GM18907 (cell line): ENCODE measurements around the gene LRRC8E.
"Not testable (repeated sequence)": the region's sequence is repeated elsewhere in the genome, so short reads cannot be mapped to it uniquely, and the experiment has no call there.

ENCODE experiments used
- ATAC-seq: cut with Tn5 transposase; IDR thresholded peaks from one replicate; pipeline ENCODE4 v1.9.1; 2021; ENCODE audit warnings: mild to moderate bottlenecking, moderate library complexity; ENCODE audit not compliant: unreplicated experiment

LRRC8E gene

GRCh38 chr19:7853770-7854128 lies 34.6 kb upstream of the LRRC8E start:
- ATAC-seq = no peak

- ATAC-seq = no peak
Measured at GRCh38 chr19:7855426-7856108, 32.7 kb upstream of the LRRC8E start.

GRCh38 chr19:7856109-7856591 lies 32.2 kb upstream of the LRRC8E start:
- no peak for ATAC-seq

- no peak for ATAC-seq
Measured at GRCh38 chr19:7856679-7857663, 31.3 kb upstream of the LRRC8E start.

GRCh38 chr19:7857727-7858108 lies 30.6 kb upstream of the LRRC8E start:
- no peak for ATAC-seq

GRCh38 chr19:7858109-7858770 lies 30.1 kb upstream of the LRRC8E start:
- no peak for ATAC-seq

GRCh38 chr19:7859087-7859486 lies 29.2 kb upstream of the LRRC8E start:
- not testable (repeated sequence) for ATAC-seq

GRCh38 chr19:7859831-7860713 lies 28.2 kb upstream of the LRRC8E start:
- no peak for ATAC-seq

- ATAC-seq = no peak
Measured at GRCh38 chr19:7860714-7861618, 27.3 kb upstream of the LRRC8E start.

GRCh38 chr19:7861619-7862412 lies 26.5 kb upstream of the LRRC8E start:
- no peak for ATAC-seq

- ATAC-seq = no peak
Measured at GRCh38 chr19:7862413-7862951, 25.8 kb upstream of the LRRC8E start.

GRCh38 chr19:7863157-7863970 lies 24.9 kb upstream of the LRRC8E start:
- ATAC-seq = no peak

GRCh38 chr19:7863971-7864689 lies 24.2 kb upstream of the LRRC8E start:
- no peak for ATAC-seq

GRCh38 chr19:7864690-7865074 lies 23.6 kb upstream of the LRRC8E start:
- ATAC-seq = no peak

- ATAC-seq = no peak
Measured at GRCh38 chr19:7865262-7865911, 22.9 kb upstream of the LRRC8E start.

- no peak for ATAC-seq
Measured at GRCh38 chr19:7866399-7867091, 21.8 kb upstream of the LRRC8E start.
